ENCODE data around the gene ALG8.

DNA sequence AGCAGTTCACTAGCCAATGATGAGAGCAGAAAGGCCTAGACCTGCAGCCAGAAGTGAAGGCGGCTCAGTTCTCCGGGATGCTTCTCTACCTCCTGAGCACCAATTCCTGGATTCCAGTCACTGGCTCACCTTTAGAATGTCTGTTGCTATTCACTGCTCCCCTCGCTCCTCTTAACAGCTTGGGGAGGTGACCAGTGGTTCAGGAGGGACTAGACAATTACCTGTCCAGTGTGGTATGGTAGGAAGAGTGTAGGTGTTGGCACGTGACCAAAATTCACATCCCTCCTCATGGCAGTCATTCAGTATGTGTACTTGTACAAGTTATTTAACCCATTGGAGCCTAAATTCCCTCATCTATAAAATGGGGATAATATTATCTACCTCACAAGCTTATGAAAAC is 71.7 kb downstream of the ALG8 start:
- TF ChIP-seq EZH2 (IDR thresholded peaks at IDR 0.05; ENCODE audit: insufficient read depth, poor library complexity, severe bottlenecking) (no peak), EZH2phosphoT487 (IDR thresholded peaks at IDR 0.05; ENCODE audit: insufficient read depth, low read depth) (no peak)

Data from GM23248 (cell line).